GM19463 (cell line): ENCODE results near the gene XIRP1.
"Not testable (repeated sequence)": the region's sequence is repeated elsewhere in the genome, so short reads cannot be mapped to it uniquely, and the experiment has no call there.

Experiments
- ATAC-seq: cut with Tn5 transposase; IDR thresholded peaks from one replicate; pipeline ENCODE4 v1.9.1; 2021; ENCODE audit warnings: mild to moderate bottlenecking, moderate library complexity; ENCODE audit not compliant: unreplicated experiment

The XIRP1 gene

DNA sequence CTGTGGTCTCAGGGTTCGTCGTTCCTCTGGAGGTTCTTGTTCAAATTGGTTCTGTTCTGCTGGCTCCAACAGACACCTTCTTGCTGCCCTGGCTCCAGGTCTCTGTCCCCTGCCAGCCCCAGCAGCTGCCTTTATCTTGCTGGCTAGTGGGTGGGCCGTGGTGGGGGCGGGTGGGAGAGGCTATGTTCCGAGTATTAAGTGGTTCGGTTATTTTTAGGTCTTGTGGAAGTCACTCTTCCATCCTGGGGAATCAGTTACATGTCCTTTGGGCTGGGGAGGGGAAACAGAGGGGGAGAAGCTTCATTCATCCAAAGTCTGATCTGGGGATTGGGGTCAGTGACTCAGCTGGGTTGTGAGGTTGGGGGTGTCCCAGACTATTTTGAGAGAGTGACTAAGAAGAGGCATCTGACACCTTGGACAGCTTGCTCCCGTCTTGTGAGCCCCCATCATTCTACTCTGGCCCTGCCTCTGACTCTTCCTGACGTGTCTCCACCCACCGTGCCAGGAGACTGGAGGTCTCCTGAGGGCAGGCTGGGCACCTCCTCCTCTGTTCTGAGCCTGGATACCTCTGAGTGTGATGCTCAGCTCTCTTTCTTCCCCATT lies at the start of gene XIRP1:
XIRP1 (minus strand) TSS at position 106 of the 603 bp plus-strand sequence. CDS start 3,150 bp downstream, outside the sequence.
- ATAC-seq = peak; percentile 67

DNA sequence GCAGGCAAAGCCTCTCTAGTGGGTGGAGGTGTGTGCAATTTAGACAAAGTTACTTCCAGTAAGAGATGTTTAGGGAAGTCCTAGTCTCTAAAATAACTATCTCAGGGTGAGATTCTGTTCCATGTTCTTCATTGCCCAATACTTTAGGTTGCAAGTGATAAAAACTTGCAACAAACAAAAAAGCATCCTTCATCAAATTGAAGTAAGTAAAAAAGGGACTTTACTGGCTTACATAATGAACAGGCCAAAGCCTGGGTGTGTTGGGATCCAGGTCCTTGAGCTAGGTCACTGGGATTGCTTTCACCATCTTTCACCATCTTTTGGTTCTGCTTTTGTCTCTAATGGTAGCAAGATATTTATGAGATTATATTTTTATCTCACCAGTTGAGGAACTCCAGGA lies 49.2 kb upstream of the XIRP1 start:
- no peak for ATAC-seq

DNA sequence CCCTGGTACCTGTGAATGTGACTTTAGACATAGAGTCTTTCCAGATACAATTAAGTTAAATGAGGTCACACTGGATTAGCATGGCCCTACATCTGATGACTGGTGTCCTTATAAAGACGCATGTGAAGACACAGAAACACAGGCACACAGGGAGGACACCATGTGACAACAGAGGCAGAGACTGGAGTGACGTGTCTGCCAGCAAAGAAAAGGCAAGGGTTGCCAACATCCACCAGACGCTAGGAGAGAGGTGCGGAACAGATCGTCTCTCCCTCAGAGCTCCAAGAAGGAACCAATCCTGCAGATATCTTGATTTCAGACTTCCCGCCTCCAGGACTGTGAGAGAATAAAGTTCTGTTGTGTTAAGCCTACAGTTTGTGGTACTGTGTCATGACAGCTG lies 44.6 kb upstream of the XIRP1 start:
- ATAC-seq = no peak

- ATAC-seq = no peak
These were observed 42.3 kb upstream of the XIRP1 start for GRCh38 chr3:39234651-39235050.

DNA sequence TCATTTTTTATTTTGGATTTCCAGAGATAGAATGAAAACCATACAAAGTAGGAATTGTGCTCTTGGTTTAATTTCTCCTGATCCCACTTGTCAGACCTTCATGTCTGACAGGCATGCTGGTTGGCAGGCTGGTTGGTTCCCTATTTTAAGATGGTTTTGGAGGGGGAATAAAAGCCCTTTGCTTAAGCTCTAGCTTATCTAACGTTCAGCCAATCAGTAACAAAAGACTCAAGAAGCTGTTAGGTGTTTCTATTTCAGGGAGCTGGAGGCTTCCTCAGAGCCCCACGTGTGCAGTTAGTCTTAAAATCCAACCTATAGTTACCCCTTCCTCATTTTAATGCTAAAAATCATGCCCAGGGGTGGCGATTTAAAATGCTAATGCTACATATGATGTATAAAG lies 40.5 kb upstream of the XIRP1 start:
- no peak for ATAC-seq

- no peak for ATAC-seq
These were observed 38.1 kb upstream of the XIRP1 start for GRCh38 chr3:39230453-39230852.

DNA sequence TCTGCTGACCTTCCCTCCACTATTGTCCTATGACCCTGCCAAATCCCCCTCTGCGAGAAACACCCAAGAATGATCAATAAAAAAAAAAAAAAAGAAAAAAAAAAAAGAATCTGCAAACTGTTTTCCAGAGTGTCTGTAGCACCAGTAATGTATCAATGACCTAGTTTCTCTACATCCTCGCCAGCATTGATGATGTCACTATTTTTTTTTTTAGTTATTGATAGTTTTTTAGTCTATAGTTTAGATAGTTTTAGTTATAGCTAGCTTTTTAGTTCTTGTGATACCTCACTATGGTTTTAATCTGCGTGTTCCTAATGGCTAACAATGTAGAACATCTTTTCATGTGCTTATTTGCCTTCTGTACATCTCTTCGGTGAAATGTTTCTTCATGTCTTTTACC lies 36.1 kb upstream of the XIRP1 start:
- no peak for ATAC-seq

DNA sequence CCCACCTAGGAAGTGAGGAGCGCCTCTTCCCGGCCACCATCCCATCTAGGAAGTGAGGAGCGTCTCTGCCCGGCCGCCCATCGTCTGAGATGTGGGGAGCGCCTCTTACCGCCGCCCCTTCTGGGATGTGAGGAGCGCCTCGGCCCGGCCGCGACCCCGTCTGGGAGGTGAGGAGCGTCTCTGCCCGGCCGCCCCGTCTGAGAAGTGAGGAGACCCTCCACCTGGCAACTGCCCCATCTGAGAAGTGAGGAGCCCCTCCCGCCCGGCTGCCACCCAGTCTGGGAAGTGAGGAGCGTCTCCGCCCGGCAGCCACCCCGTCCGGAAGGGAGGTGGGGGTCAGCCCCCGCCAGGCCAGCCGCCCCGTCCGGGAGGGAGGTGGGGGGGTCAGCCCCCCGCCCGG lies 35.2 kb upstream of the XIRP1 start:
- not testable (repeated sequence) for ATAC-seq

DNA sequence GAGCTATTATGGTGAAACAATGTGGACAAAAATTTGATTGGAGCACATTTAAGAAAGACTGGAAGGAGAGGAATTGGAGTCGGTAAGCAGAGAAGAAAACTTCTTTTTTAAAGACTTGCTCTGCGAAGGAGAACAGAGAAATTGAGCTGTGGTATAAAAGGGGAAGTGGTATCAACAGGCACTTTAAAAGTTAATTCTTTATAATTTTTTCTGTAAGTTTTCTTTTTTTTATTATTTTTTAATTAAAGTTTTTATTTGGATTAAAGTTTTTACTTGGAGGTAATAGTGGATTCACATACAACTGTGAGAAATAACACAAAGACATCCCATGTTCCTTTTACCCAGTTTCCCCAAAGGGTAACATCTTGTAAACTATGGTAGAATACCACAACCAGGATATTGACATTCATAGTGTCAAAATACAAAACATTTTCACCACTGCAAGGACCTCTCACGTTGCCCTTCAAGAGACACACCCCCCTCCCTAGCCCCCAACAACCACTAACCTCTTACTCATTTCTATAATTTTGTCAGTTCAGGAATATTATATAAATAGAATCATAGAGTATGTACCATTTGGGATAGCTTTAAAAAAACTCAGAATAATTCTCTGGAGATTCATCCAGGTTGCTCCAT lies 33.8 kb upstream of the XIRP1 start:
- no peak for ATAC-seq

DNA sequence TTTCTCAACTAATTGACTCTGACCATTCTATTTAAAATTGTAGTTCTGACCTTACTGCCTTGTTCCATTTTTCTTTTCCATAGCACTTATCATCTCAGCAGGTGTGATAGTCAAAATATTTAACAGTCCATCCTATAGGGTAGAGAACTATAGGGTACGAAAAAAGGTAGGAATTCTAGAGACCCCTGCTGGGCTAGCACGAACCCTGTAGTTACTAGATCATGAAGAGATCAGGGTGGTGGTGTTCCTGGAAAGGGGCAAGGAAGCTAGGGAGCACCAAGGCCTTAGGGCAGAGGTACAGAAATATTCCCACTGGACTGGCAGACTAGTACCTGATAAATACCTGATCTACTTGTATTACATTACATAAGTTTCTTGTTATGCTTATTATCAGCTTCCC lies 31.9 kb upstream of the XIRP1 start:
- no peak for ATAC-seq

GRCh38 chr3:39222939-39223338 lies 30.5 kb upstream of the XIRP1 start:
- no peak for ATAC-seq

DNA sequence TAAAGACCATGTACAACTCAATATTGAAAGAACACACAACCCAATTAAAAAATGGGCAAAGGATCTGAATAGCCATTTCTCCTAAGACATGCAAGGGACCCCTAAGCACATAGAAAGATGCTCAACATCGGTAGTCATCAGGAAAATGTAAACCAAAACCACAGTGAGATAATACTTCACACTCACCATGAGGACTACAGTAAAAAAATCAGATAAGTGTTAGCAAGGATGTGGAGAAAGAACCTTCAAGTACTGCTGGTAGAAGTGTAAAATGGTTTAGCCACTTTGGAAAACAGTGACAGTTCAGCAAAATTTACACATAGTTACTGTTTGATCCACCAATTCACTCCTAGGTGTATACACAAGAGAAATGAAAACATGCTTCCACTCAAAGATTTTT lies 30.1 kb upstream of the XIRP1 start:
- no peak for ATAC-seq

GRCh38 chr3:39221141-39221530 lies 28.7 kb upstream of the XIRP1 start:
- no peak for ATAC-seq

GRCh38 chr3:39220407-39221140 lies 28.2 kb upstream of the XIRP1 start:
- ATAC-seq = no peak

DNA sequence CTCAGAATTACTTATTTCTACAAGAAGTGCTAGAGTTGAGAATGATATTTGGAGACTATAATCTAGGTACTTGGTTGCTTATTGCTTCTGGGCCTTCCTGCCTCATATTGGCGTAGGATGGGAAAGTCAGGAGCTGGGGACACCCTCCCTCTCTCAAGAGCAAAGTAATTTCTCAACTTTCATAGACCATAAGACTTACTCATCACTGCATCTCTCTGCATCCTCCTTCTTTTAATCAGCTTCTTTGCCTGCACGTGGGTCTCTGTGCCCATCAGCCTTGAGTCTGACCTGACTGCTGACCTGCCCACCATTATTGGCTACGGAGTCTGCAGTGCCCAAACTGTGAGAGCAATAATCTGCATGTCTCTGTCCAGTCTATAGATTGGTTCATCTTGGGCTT lies 27.3 kb upstream of the XIRP1 start:
- ATAC-seq = no peak

DNA sequence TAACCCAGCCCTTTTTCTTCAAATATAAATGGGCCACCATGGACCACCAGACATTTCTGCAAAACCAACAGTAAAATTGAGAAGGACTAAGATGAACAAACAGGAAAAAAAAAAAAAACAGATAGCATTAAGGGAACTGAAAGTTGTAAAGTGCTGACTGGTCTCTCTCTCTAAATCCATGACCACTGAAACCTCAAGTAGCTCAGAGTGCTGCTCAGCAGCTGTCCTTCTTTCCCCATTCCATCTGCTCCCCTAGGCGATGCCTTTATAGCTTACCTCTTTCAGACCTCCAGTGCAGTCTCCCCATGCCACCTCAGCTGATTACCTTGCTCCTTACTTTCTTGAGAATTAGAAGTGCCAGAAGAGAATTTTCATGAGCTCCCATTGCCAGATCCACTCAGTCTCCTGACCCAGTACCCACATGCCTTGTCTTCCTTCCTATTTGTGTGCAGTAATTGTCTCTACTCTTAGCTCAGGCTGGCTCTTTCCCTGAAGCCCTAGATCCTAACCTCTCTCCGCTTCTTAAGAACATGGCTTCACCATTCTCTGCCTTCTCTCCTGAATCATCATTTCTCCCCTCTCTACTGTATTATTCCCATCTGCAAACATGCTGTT lies 23.9 kb upstream of the XIRP1 start:
- ATAC-seq = peak; percentile 95

DNA sequence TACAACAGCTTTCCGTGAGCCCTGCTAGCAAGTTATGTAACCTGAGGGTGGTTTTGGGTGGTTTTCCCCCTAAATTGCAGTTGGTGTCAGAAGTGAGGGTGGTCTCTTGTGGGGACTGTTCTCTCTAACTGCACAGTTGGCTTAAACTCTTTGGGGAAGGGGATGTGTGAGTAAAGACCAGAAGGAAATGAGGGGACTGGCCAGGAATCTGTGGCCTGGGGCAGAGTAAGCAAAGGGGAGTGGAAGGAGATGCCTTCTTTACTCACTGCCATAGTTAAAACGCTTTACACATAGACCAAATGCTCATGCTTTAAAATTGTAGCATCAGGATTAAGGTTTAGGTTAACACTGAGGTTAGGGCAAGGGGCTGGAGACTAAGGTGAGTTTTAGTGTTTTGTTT lies 21.2 kb upstream of the XIRP1 start:
- ATAC-seq = no peak

- no peak for ATAC-seq
These were observed 20.3 kb upstream of the XIRP1 start for GRCh38 chr3:39212665-39213064.

DNA sequence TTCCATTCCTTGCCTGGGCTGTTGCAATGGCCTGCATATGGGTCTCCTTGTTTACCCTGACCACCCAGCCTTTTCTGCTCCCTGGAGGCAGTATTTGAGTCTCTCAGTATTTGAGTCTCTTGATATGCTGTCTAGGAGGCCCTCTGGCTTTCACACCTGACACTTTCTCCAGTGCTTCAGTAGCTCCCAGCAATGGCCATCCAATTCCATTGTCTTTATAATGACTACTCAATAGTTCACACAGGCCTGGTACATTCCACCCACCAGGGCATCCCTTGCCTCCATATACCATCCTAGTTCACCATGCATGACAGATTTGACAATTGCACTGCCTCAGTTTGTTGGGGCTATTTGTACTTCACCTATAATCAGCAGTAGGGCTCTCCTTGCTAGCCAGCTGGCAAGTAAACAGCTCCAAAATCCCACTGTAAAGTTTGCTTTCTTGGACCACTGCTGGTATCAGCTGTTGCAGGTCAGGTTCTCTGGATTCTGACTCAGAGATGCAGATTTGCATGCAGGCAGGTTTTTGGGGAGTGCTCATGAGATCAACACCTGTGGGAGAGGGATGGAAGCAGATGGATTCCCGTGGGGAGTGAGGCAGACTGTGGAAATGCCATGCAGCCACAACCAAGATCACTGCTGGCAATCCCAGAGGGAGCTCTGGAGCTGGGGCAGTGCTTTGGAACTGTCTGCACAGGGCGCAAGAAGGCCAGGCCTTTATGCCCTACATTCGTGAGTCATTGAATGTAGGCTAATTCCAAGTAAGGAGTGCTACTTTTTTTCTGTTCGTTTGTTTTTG lies 19.1 kb upstream of the XIRP1 start:
- no peak for ATAC-seq

GRCh38 chr3:39210078-39210477 lies 17.7 kb upstream of the XIRP1 start:
- ATAC-seq = no peak

- ATAC-seq = no peak
These were observed 17.1 kb upstream of the XIRP1 start for GRCh38 chr3:39209329-39209970.
